ENCODE measurements around the gene SYNGR1.
"Not testable (repeated sequence)": the region's sequence is repeated elsewhere in the genome, so short reads cannot be mapped to it uniquely, and the experiment has no call there.

DNA sequence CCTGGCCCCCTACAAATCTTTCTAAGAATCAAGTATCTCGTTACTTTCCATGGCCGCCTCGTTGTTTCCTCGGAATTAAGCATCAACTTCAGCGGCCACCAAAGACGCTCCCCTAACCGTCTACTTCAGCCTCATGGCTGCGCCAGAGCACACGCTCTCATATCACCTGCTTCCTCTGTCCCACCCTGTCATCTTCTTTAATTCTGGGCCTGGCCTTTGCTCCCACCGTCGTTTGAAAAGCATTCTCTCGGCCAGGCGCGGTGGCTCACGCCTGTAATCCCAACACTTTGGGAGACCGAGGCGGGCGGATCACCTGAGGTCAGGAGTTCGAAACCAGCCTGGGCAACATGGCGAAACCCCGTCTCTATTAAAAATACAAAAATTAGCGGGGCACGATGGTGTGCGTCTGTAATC, 29.2 kb upstream of the SYNGR1 start:
- TF ChIP-seq CTCF (IDR thresholded peaks at IDR 0.05); EZH2 (IDR thresholded peaks at IDR 0.05; ENCODE audit: borderline replicate concordance, insufficient read depth, low read depth, low read length, poor library complexity, severe bottlenecking): not testable (repeated sequence)

Measured in B cell (primary cell).